Stomach (tissue), 9 donors: Measurements from ENCODE around the gene FBXL16. TPM values are rescaled to one million over a fixed set of nuclear protein-coding genes. Genes with fewer than 3 reads are reported as not detected.

Source experiments
- DNase-seq, 2 donors: peaks; one replicate each; pipeline versions ENCODE4 v3.0.0 to v3.0.0-alpha.2; 2013 to 2019
- H3K27ac ChIP-seq, 5 donors: fragments of 200-600 bp in 4 of 5; sonication (generic) in 4 of 5; one replicate each; pipeline ENCODE4 v1.5.1; 2013 to 2019; ENCODE audit warnings: mild to moderate bottlenecking in 1 of 5, moderate library complexity in 1 of 5
- H3K27me3 ChIP-seq, 3 donors: fragments of 200-600 bp; sonication (generic); one replicate each; pipeline ENCODE4 v1.5.1; 2017 to 2019; ENCODE audit warnings: mixed run types in 1 of 3
- H3K36me3 ChIP-seq, 4 donors: fragments of 200-600 bp; sonication (generic); 1 replicate in 3 of 4; 2 replicates in 1 of 4; pipeline ENCODE4 v1.5.1; 2016 to 2019
- H3K4me1 ChIP-seq, 4 donors: fragments of 200-600 bp; sonication (generic); one replicate each; pipeline ENCODE4 v1.5.1; 2016 to 2019
- H3K4me3 ChIP-seq, 4 donors: fragments of 200-600 bp; sonication (generic) in 3 of 4; one replicate each; pipeline ENCODE4 v1.5.1; 2016 to 2019; ENCODE audit warnings: mild to moderate bottlenecking in 1 of 4
- H3K9me3 ChIP-seq, 4 donors: fragments of 200-600 bp; sonication (generic); one replicate each; pipeline ENCODE4 v1.5.1; 2016 to 2019
- EP300 ChIP-seq: sonication (generic); formaldehyde crosslinking; IDR thresholded peaks from one replicate; pipeline ENCODE4 v1.6.1; 2017; ENCODE audit warnings: antibody characterized with exemption
- POLR2A ChIP-seq, 4 donors: fragments of 450-650 bp; IDR thresholded peaks; one replicate each; pipeline ENCODE4 v1.6.1; 2016; ENCODE audit warnings: antibody characterized with exemption in 4 of 4, control low read depth in 2 of 4, mild to moderate bottlenecking in 1 of 4, moderate library complexity in 1 of 4
- POLR2AphosphoS5 ChIP-seq, 3 donors: sonication (generic); formaldehyde crosslinking; IDR thresholded peaks; one replicate each; pipeline ENCODE4 v1.6.1; 2016; ENCODE audit warnings: antibody characterized with exemption in 3 of 3
- WGBS, 5 donors: extraction: QIAGEN DNeasy Blood & Tissue Kit in 3 of 5; methylation state at CpG; one replicate each; pipeline versions ENCODE4 v1.1.5 to v1.1.7; 2013 to 2018; 5-methylcytosine and 5-hydroxymethylcytosine counted together
- intact Hi-C: fragments of 100-400 bp; cut with DNase I; formaldehyde crosslinking; loops from one replicate; pipeline ENCODE4 v1.15.1; 2023; ENCODE audit warnings: low total_unique reads
- polyA plus RNA-seq, 3 donors: library from polyadenylated mRNA; stranded (reverse); fragments of 200-250 nt; gene quantifications; one replicate each; pipeline ENCODE4 v1.2.3, GENCODE V29; 2013
- total RNA-seq, 5 donors: library from RNA; depleted of rRNA; stranded (reverse); fragments of >200 nt; gene quantifications; one replicate each; pipeline versions ENCODE4 v1.1.0 to v1.2.3, GENCODE V29; 2014 to 2016
- TF ChIP-seq, protein P1 (sequence below), 7 experiments: fragments of 450-650 bp in 4 of 7; fragments of 200-600 bp in 3 of 7; sonication (generic) in 3 of 7; IDR thresholded peaks; one replicate each; pipeline ENCODE4 v1.5.1; 2016 to 2019; ENCODE audit warnings: antibody characterized with exemption in 7 of 7, control low read depth in 2 of 7, mild to moderate bottlenecking in 1 of 7
- donor health status: healthy with polysubstance abuse.
- donor health status: Bipolar disorder and iron deficiency.
- donor health status: healthy.

Gene FBXL16
- total and polyA plus RNA-seq, 8 donors = 0.37 to 3.6 (median 0.72) TPM; not detected in 3

DNA sequence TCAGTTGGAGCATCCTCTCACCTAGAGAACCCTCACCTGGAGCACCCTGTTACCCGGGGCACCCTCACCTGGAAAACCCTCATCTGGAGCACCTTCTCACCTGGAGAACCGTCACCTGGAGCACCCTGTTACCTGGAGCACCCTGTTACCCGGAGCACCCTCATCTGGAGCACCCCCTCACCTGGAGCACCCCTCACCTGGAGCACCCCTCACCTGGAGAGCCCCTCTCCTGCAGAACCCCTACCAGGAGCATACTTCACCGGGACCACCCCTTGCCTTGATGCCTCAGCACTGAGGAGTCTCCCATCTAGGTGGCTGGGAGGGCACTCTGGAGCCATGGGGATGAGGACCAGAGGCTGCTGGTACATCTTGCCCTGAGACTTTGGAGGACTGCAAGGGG, 3.4 kb upstream of the FBXL16 start:
- peaks cover 50 to 94% (median 73%) of the 10 kb centered on the region in 3 donors for H3K27me3 ChIP-seq
- intact Hi-C loops = no loop called here

DNA sequence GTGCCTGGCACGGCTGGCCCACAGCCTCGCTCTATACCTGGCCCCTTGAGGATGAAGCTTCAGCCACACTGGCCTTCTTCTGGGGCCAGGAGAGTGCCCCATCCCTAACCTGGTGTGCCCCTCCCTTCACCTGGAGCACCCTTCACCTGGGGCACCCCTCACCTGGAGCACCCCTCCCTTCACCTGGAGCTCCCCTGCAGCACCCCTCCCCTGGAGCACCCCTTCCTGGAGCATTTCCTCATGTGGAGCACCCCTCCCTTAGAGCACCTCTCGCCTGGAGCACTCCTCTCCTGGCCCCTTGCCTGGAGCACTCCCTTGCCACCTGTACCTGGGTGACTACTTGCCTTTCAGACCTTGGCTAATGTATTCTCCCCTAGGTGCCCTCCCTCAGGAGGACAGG, 2.4 kb upstream of the FBXL16 start:
- H3K27me3 ChIP-seq = peaks cover 59 to 99% (median 83%) of the 10 kb centered on the region in 3 donors
- WGBS, 5 donors = 44 to 65% (median 58%) methylated on average over 3 of the region's 3 CpGs
- TF ChIP-seq, protein P1, sequence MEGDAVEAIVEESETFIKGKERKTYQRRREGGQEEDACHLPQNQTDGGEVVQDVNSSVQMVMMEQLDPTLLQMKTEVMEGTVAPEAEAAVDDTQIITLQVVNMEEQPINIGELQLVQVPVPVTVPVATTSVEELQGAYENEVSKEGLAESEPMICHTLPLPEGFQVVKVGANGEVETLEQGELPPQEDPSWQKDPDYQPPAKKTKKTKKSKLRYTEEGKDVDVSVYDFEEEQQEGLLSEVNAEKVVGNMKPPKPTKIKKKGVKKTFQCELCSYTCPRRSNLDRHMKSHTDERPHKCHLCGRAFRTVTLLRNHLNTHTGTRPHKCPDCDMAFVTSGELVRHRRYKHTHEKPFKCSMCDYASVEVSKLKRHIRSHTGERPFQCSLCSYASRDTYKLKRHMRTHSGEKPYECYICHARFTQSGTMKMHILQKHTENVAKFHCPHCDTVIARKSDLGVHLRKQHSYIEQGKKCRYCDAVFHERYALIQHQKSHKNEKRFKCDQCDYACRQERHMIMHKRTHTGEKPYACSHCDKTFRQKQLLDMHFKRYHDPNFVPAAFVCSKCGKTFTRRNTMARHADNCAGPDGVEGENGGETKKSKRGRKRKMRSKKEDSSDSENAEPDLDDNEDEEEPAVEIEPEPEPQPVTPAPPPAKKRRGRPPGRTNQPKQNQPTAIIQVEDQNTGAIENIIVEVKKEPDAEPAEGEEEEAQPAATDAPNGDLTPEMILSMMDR (IDR thresholded peaks at IDR 0.05) = no peak
- TF ChIP-seq POLR2A (IDR thresholded peaks at IDR 0.05) (no peak), POLR2AphosphoS5 (IDR thresholded peaks at IDR 0.05) (no peak), EP300 (no peak)
- peaks cover 7 to 39% (median 26%) of the 10 kb centered on the region in 4 donors for H3K4me1 ChIP-seq
- H3K4me3 ChIP-seq = no peak overlapping the region
- no peak overlapping the region for H3K27ac ChIP-seq
- intact Hi-C loops = no loop called here
- no peaks in the 10 kb centered on the region for H3K9me3 ChIP-seq
- no peaks in the 10 kb centered on the region for H3K36me3 ChIP-seq
- DNase-seq = no peak

More for the DNA sequence above, 3.4 kb upstream of the FBXL16 start:
- peaks cover 7 to 39% (median 26%) of the 10 kb centered on the region in 4 donors for H3K4me1 ChIP-seq
- H3K9me3 ChIP-seq = no peaks in the 10 kb centered on the region
- 63 to 90% (median 78%) methylated on average over 2 to 4 of the region's 4 CpGs for WGBS, 5 donors
- no peak for DNase-seq
- no peak for TF ChIP-seq EP300
- no peak for TF ChIP-seq POLR2AphosphoS5 (IDR thresholded peaks at IDR 0.05)
- TF ChIP-seq POLR2A (IDR thresholded peaks at IDR 0.05) = no peak
- TF ChIP-seq, protein P1 (IDR thresholded peaks at IDR 0.05) = no peak
- no peaks in the 10 kb centered on the region for H3K36me3 ChIP-seq
- no peak overlapping the region for H3K4me3 ChIP-seq
- H3K27ac ChIP-seq = no peak overlapping the region

DNA sequence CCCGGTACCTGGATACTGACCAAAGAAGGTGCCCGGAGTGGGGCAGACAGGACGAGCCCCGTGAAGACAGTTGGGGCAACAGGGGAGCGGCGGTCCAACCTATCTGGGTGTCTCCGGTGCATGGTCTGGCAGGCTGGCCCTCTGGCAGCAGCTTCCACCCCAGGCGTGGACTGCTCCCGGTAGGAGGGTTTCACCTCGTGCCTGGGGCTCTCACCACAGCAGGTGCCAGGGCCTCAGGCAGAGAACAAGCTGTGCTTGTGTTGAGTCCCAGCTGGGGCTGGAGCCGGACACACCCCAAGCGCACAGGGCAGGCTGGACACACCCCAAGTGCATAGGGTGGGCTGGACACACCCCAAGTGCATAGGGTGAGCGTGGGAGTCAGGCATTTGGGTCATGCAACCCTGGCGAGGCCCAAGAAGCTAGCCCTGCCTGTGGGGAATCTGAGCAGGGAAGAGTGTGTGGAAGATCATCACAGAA, 1.5 kb upstream of the FBXL16 start:
- Histone ChIP-seq H3K9me3 (no peaks in the 10 kb centered on the region), H3K4me1 (peaks cover 7 to 37% (median 26%) of the 10 kb centered on the region in 4 donors), H3K27ac (peak overlapping the region in 1 of 5 donors; percentile 5), H3K36me3 (no peaks in the 10 kb centered on the region), H3K27me3 (peaks cover 65 to 100% (median 92%) of the 10 kb centered on the region in 3 donors), H3K4me3 (no peak overlapping the region)
- WGBS, 5 donors = 17 to 28% (median 24%) methylated on average over 8 to 14 of the region's 14 CpGs
- intact Hi-C loops = no loop called here
- DNase-seq = no peak
- no peak for TF ChIP-seq EP300
- no peak for TF ChIP-seq POLR2AphosphoS5 (IDR thresholded peaks at IDR 0.05)
- TF ChIP-seq, protein P1 (IDR thresholded peaks at IDR 0.05) = no peak
- TF ChIP-seq POLR2A (IDR thresholded peaks at IDR 0.05) = no peak

DNA sequence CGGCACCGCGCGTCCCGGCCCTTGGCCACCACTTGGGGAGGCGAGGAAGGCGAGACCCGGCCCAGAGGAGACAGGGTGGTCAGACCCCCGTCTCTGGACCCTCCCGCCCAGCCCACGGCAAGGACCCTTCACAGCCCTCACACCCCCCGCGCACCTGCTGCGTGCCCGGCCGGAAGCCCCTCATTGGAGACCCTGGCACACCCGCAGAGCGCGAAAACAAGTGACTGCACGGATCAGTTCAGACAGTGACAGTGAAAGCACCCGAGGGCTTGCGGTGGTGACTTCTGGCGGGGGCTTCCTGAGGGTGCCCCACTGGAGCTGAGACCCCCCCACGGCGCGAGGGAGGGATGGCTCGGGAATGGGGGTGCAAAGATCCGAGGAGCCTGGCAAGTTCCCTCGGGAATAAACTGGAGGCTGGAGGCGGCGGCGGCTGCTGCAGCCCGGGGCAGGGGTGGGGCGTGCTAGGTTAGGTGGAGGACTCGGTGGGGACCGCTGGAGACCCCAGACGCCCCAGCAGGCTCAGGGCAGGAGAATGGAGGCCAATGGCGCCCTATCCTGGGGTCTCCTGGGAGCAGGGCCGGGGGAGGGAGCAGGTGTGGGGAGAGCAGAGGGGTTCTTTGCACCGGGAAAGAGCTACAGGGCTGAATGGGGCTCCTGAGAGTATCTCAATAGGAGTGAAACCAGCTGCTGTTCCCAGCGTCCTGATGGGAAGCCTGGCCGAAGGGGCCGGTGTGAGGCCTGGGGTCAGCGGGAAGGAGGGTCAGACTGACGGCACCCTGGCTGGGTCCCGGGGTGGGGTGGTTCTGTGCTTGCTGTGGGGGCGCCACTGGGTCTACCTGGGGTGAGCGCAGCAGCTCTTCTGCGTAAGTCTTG, 824 bp upstream of the FBXL16 start:
- intact Hi-C loops = no loop called here
- TF ChIP-seq EP300 = no peak
- no peak for TF ChIP-seq POLR2AphosphoS5 (IDR thresholded peaks at IDR 0.05)
- TF ChIP-seq, protein P1 (IDR thresholded peaks at IDR 0.05) = no peak
- no peak for TF ChIP-seq POLR2A (IDR thresholded peaks at IDR 0.05)
- no peak for DNase-seq

More for the DNA sequence above, 824 bp upstream of the FBXL16 start:
- H3K36me3 ChIP-seq = no peaks in the 10 kb centered on the region
- 4 to 6% (median 5%) methylated on average over 37 to 49 of the region's 49 CpGs for WGBS, 5 donors
- H3K27ac ChIP-seq = peak overlapping the region in 1 of 5 donors; percentile 9
- peaks cover 67 to 100% (median 97%) of the 10 kb centered on the region in 3 donors for H3K27me3 ChIP-seq
- H3K4me3 ChIP-seq = peak overlapping the region in 2 of 4 donors; percentile 18 to 24
- H3K4me1 ChIP-seq = peaks cover 7 to 31% (median 23%) of the 10 kb centered on the region in 4 donors
- no peaks in the 10 kb centered on the region for H3K9me3 ChIP-seq
